HepG2 (cell line): ENCODE measurements around the gene KRTAP12-2. TPM values are rescaled to one million over a fixed set of nuclear protein-coding genes. Genes with fewer than 3 reads are reported as not detected.

Source experiments
- FOXK1 ChIP-seq: sonication (generic); formaldehyde crosslinking; IDR thresholded peaks from 2 replicates; pipeline ENCODE4 v1.4.0; 2020; ENCODE audit warnings: low read depth, missing genetic modification reagents, borderline replicate concordance
- GATAD1 ChIP-seq: IDR thresholded peaks from 2 replicates; pipeline ENCODE4 v1.6.1; 2016; ENCODE audit warnings: missing genetic modification reagents, missing compliant biosample characterization
- HIVEP1 ChIP-seq: sonication (generic); formaldehyde crosslinking; IDR thresholded peaks from 2 replicates; pipeline ENCODE4 v1.4.0; 2020; ENCODE audit warnings: mild to moderate bottlenecking, missing genetic modification reagents
- HNRNPH1 ChIP-seq: fragments of 200-400 bp; formaldehyde crosslinking; optimal IDR thresholded peaks from 2 replicates; pipeline ENCODE3; 2017; ENCODE audit warnings: mild to moderate bottlenecking, low read depth, low read length
- HOXA5 ChIP-seq: sonication (generic); formaldehyde crosslinking; IDR thresholded peaks from 2 replicates; pipeline ENCODE4 v1.4.0; 2020; ENCODE audit warnings: missing genetic modification reagents
- MBD4 ChIP-seq: IDR thresholded peaks from 2 replicates; pipeline ENCODE4 v1.6.1; 2012; ENCODE audit warnings: low read length, inconsistent platforms, borderline replicate concordance
- MED8 ChIP-seq: sonication (generic); formaldehyde crosslinking; IDR thresholded peaks from 2 replicates; pipeline ENCODE4 v1.8.1; 2023; ENCODE audit warnings: mild to moderate bottlenecking, missing genetic modification reagents; ENCODE audit not compliant: insufficient replicate concordance
- RFX3 ChIP-seq: IDR thresholded peaks from 2 replicates; pipeline ENCODE4 v1.6.1; 2016; ENCODE audit warnings: missing biosample characterization, missing genetic modification reagents
- SMYD3 ChIP-seq: sonication (generic); formaldehyde crosslinking; IDR thresholded peaks from 2 replicates; pipeline ENCODE4 v1.8.1; 2023; ENCODE audit warnings: mild to moderate bottlenecking, missing genetic modification reagents
- TEAD3 ChIP-seq: optimal IDR thresholded peaks from 2 replicates; pipeline ENCODE3; 2016; ENCODE audit warnings: borderline replicate concordance
- XRCC5 ChIP-seq: fragments of 200-400 bp; formaldehyde crosslinking; optimal IDR thresholded peaks from 2 replicates; pipeline ENCODE3; 2017; ENCODE audit warnings: mild to moderate bottlenecking, low read length
- ZMAT3 ChIP-seq: sonication (generic); formaldehyde crosslinking; conservative IDR thresholded peaks from 2 replicates; pipeline ENCODE4 v1.7.0; 2021; ENCODE audit warnings: missing genetic modification reagents
- ZNF205 ChIP-seq: IDR thresholded peaks from 2 replicates; pipeline ENCODE4 v1.6.1; 2018; ENCODE audit warnings: missing biosample characterization, missing genetic modification reagents
- ZNF329 ChIP-seq: sonication (generic); formaldehyde crosslinking; IDR thresholded peaks from 2 replicates; pipeline ENCODE4 v1.9.0; 2021; ENCODE audit warnings: low read depth, mild to moderate bottlenecking, missing genetic modification reagents
- ZNF614 ChIP-seq: IDR thresholded peaks from 2 replicates; pipeline ENCODE4 v1.6.1; 2018; ENCODE audit warnings: missing biosample characterization, missing genetic modification reagents, inconsistent platforms, borderline replicate concordance
- polyA plus RNA-seq, 8 experiments: library from polyadenylated mRNA; depleted of rRNA in 3 of 8; stranded (reverse) in 7 of 8; unstranded in 1 of 8; fragments of >200 nt; fragmentation: Illumina TruSeq in 4 of 8; extraction: Trizol in 4 of 8; gene quantifications; 2 replicates each; pipeline versions ENCODE4 v1.2.1 to v1.2.3, GENCODE V29; 2011 to 2016; ENCODE audit warnings: low read depth in 4 of 8, missing spikeins in 1 of 8, mixed read lengths in 1 of 8; ENCODE audit not compliant: insufficient read depth in 1 of 8
- total RNA-seq, 5 experiments: library from RNA; depleted of rRNA; stranded (reverse); fragments of >200 nt; fragmentation: Illumina TruSeq; extraction: Trizol; gene quantifications; 2 replicates each; pipeline ENCODE4 v1.2.3, GENCODE V29; 2016; ENCODE audit warnings: low read depth in 1 of 5
- TF ChIP-seq, protein P1 (sequence below): IDR thresholded peaks from 2 replicates; pipeline ENCODE4 v1.6.1; 2016
- TF ChIP-seq, protein P2 (sequence below): sonication (generic); formaldehyde crosslinking; conservative IDR thresholded peaks from 2 replicates; pipeline ENCODE4 v1.4.0; 2020; ENCODE audit warnings: missing genetic modification reagents
- TF ChIP-seq, protein P3 (sequence below): sonication (generic); formaldehyde crosslinking; IDR thresholded peaks from 2 replicates; pipeline ENCODE4 v1.5.0; 2020; ENCODE audit warnings: mild to moderate bottlenecking, missing genetic modification reagents
- TF ChIP-seq, protein P4 (sequence below): sonication (generic); formaldehyde crosslinking; IDR thresholded peaks from 2 replicates; pipeline ENCODE4 v1.5.1; 2020; ENCODE audit warnings: mild to moderate bottlenecking, missing genetic modification reagents, moderate library complexity
- TF ChIP-seq, protein P5 (sequence below): IDR thresholded peaks from 2 replicates; pipeline ENCODE4 v1.6.1; 2016; ENCODE audit warnings: mild to moderate bottlenecking
- TF ChIP-seq, protein P6 (sequence below): sonication (generic); formaldehyde crosslinking; IDR thresholded peaks from 2 replicates; pipeline ENCODE4 v1.8.0; 2023; ENCODE audit warnings: mild to moderate bottlenecking, missing genetic modification reagents

Gene KRTAP12-2
- total and polyA plus RNA-seq, 2 of the 13 experiments (the other 11 are each of a cell fraction or from before 2014, with no cell fraction given) = not detected

DNA sequence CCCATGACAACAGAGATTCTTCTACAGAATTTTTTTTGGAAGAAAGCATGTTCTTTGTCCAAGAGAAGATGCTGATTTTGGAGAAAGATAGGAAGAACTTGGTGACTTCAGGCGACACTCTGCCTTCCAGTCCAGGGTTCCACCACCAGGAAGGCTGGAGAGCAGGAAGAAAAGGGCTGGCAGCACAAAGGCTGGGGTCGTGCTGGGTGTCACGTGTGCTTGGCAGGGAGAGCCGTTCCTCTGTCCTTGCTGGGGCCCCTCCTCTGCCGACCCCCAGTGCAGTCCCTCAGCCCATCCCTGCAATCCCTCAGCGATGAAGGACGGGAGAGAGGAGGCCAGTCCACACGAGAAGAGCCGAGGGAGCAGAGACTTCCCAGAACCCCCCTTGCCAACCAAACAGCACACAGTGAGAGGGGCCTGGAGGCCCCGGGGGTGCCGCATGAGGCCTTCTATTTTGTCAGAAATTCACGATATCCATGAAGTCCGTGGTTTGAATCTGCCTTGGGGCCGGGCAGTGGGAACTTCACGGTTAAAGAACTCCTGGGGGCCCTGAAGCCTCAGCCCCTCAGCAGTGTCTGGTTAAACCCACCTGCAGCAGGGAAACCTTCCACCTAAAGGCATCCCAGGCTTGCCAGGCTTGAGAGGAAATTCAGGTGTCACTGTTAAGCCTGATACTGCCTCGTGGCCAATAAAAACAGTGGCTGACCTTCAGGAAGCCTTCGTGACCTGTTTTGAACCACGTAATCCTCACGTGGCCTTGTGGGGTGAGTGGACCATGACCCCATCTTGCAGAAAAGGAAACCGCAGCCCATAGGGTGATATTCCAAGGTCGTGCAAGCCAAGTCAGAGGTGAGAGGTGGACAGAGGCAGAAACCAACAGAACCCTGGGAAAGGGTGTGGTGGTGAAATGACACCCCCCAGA is 33.6 kb upstream of the KRTAP12-2 start (continued):
- TF ChIP-seq ZMAT3 (CRISPR knock-in tag) = peak; percentile 81; the same call in 1 of the 2 replicates
- TF ChIP-seq, protein P1, sequence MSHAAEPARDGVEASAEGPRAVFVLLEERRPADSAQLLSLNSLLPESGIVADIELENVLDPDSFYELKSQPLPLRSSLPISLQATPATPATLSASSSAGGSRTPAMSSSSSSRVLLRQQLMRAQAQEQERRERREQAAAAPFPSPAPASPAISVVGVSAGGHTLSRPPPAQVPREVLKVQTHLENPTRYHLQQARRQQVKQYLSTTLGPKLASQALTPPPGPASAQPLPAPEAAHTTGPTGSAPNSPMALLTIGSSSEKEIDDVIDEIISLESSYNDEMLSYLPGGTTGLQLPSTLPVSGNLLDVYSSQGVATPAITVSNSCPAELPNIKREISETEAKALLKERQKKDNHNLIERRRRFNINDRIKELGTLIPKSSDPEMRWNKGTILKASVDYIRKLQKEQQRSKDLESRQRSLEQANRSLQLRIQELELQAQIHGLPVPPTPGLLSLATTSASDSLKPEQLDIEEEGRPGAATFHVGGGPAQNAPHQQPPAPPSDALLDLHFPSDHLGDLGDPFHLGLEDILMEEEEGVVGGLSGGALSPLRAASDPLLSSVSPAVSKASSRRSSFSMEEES (CRISPR knock-in tag) = peak; percentile 91
- no peak for TF ChIP-seq HIVEP1 (CRISPR knock-in tag)
- TF ChIP-seq ZNF205 (CRISPR knock-in tag) = 0 out of 2 replicates have a peak, but pooled peaks have one; percentile 25
- TF ChIP-seq, protein P2, sequence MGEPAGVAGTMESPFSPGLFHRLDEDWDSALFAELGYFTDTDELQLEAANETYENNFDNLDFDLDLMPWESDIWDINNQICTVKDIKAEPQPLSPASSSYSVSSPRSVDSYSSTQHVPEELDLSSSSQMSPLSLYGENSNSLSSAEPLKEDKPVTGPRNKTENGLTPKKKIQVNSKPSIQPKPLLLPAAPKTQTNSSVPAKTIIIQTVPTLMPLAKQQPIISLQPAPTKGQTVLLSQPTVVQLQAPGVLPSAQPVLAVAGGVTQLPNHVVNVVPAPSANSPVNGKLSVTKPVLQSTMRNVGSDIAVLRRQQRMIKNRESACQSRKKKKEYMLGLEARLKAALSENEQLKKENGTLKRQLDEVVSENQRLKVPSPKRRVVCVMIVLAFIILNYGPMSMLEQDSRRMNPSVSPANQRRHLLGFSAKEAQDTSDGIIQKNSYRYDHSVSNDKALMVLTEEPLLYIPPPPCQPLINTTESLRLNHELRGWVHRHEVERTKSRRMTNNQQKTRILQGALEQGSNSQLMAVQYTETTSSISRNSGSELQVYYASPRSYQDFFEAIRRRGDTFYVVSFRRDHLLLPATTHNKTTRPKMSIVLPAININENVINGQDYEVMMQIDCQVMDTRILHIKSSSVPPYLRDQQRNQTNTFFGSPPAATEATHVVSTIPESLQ (CRISPR knock-in tag) = no peak
- 0 out of 2 replicates have a peak, but pooled peaks have one; percentile 37 for TF ChIP-seq HOXA5 (CRISPR knock-in tag)
- TF ChIP-seq, protein P3, sequence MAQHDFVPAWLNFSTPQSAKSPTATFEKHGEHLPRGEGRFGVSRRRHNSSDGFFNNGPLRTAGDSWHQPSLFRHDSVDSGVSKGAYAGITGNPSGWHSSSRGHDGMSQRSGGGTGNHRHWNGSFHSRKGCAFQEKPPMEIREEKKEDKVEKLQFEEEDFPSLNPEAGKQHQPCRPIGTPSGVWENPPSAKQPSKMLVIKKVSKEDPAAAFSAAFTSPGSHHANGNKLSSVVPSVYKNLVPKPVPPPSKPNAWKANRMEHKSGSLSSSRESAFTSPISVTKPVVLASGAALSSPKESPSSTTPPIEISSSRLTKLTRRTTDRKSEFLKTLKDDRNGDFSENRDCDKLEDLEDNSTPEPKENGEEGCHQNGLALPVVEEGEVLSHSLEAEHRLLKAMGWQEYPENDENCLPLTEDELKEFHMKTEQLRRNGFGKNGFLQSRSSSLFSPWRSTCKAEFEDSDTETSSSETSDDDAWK (CRISPR knock-in tag) = no peak
- TF ChIP-seq SMYD3 (CRISPR knock-in tag) = no peak
- peak; percentile 54 for TF ChIP-seq TEAD3
- peak; percentile 79; the same call in 1 of the 2 replicates for TF ChIP-seq FOXK1 (CRISPR knock-in tag)
- TF ChIP-seq GATAD1 (CRISPR knock-in tag) = peak; percentile 32; the same call in 1 of the 2 replicates
- TF ChIP-seq, protein P4, sequence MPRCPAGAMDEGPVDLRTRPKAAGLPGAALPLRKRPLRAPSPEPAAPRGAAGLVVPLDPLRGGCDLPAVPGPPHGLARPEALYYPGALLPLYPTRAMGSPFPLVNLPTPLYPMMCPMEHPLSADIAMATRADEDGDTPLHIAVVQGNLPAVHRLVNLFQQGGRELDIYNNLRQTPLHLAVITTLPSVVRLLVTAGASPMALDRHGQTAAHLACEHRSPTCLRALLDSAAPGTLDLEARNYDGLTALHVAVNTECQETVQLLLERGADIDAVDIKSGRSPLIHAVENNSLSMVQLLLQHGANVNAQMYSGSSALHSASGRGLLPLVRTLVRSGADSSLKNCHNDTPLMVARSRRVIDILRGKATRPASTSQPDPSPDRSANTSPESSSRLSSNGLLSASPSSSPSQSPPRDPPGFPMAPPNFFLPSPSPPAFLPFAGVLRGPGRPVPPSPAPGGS = peak; percentile 27; the same call in 1 of the 2 replicates
- TF ChIP-seq, protein P5, sequence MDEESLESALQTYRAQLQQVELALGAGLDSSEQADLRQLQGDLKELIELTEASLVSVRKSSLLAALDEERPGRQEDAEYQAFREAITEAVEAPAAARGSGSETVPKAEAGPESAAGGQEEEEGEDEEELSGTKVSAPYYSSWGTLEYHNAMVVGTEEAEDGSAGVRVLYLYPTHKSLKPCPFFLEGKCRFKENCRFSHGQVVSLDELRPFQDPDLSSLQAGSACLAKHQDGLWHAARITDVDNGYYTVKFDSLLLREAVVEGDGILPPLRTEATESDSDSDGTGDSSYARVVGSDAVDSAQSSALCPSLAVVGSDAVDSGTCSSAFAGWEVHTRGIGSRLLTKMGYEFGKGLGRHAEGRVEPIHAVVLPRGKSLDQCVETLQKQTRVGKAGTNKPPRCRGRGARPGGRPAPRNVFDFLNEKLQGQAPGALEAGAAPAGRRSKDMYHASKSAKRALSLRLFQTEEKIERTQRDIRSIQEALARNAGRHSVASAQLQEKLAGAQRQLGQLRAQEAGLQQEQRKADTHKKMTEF = peak; percentile 54; the same call in 1 of the 2 replicates
- no peak for TF ChIP-seq RFX3 (CRISPR knock-in tag)
- TF ChIP-seq MED8 = no peak
- TF ChIP-seq ZNF329 (CRISPR knock-in tag) = no peak
- TF ChIP-seq ZNF614 (CRISPR knock-in tag) = no peak
- TF ChIP-seq MBD4 = no peak
- TF ChIP-seq, protein P6, sequence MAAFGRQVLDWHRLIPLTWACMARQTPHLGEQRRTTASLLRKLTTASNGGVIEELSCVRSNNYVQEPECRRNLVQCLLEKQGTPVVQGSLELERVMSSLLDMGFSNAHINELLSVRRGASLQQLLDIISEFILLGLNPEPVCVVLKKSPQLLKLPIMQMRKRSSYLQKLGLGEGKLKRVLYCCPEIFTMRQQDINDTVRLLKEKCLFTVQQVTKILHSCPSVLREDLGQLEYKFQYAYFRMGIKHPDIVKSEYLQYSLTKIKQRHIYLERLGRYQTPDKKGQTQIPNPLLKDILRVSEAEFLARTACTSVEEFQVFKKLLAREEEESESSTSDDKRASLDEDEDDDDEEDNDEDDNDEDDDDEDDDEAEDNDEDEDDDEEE (CRISPR knock-in tag) = no peak
- no peak for TF ChIP-seq HNRNPH1
- TF ChIP-seq XRCC5 = no peak
